Measurements from ENCODE around the gene ITFG1. TPM values are rescaled to one million over a fixed set of nuclear protein-coding genes. Genes with fewer than 3 reads are reported as not detected.

Gene ITFG1
- total and polyA plus RNA-seq, 2 of the 8 experiments (the other 6 are each of a cell fraction or from before 2014, with no cell fraction given): 13.8 to 22.2 TPM

- TF ChIP-seq CHD7 (IDR thresholded peaks at IDR 0.05; ENCODE audit: insufficient replicate concordance, low read length): no peak
- peak; percentile 90; the same call in 1 of the 2 replicates for TF ChIP-seq EGR1 (IDR thresholded peaks at IDR 0.05; ENCODE audit: borderline replicate concordance, low read depth, low read length)
- TF ChIP-seq TAF1 (IDR thresholded peaks at IDR 0.05; ENCODE audit: low read depth, low read length): peak; percentile 90
- TF ChIP-seq PHF8 (conservative IDR thresholded peaks at IDR 0.05; ENCODE audit: low read depth, low read length): peak; percentile 82
- TF ChIP-seq SP1 (IDR thresholded peaks at IDR 0.05; ENCODE audit: low read depth, low read length): no peak
- no peak for TF ChIP-seq SP2 (IDR thresholded peaks at IDR 0.05; ENCODE audit: low read length)
- no peak for TF ChIP-seq CHD2 (IDR thresholded peaks at IDR 0.05; ENCODE audit: low read length)
- TF ChIP-seq FOSL1 (IDR thresholded peaks at IDR 0.05; ENCODE audit: insufficient read depth, low read depth, low read length): no peak
- peak; percentile 94 for TF ChIP-seq ATF3 (IDR thresholded peaks at IDR 0.05; ENCODE audit: insufficient read depth, low read depth, low read length)
- TF ChIP-seq CBX5 (IDR thresholded peaks at IDR 0.05; ENCODE audit: low read depth, low read length): no peak
Observed at GRCh38 chr16:47460711-47461597, at the start of gene ITFG1, which contains the start of gene PHKB (continued).

Data from H1 (cell line).